Progenitor cell of endocrine pancreas (in vitro differentiated cells): Measurements from ENCODE around the gene BCL6B. TPM values are rescaled to one million over a fixed set of nuclear protein-coding genes. Genes with fewer than 3 reads are reported as not detected.
"Not testable (repeated sequence)": the region's sequence is repeated elsewhere in the genome, so short reads cannot be mapped to it uniquely, and the experiment has no call there.

Experiments
- DNase-seq: peaks from one replicate; pipeline ENCODE4 v3.0.0; 2021; ENCODE audit warnings: low spot score; ENCODE audit not compliant: unreplicated experiment
- H3K27ac Mint-ChIP-seq: 2 replicates; pipeline ENCODE4 v1.8.0; 2021; ENCODE audit warnings: mild to moderate bottlenecking, moderate library complexity, mixed read lengths
- H3K27me3 Mint-ChIP-seq: 2 replicates; pipeline ENCODE4 v1.8.0; 2021; ENCODE audit warnings: mixed read lengths
- H3K36me3 Mint-ChIP-seq: 2 replicates; pipeline ENCODE4 v1.8.0; 2022; ENCODE audit warnings: mixed read lengths; ENCODE audit not compliant: insufficient read depth
- H3K4me1 Mint-ChIP-seq: 2 replicates; pipeline ENCODE4 v1.8.0; 2021; ENCODE audit warnings: low read depth, mixed read lengths
- H3K4me3 Mint-ChIP-seq: 2 replicates; pipeline ENCODE4 v1.8.0; 2021; ENCODE audit warnings: low read depth, mild to moderate bottlenecking, moderate library complexity, mixed read lengths
- H3K9me3 Mint-ChIP-seq: 2 replicates; pipeline ENCODE4 v1.8.0; 2021; ENCODE audit warnings: low read depth, mixed read lengths
- long read RNA-seq: library from polyadenylated mRNA; unstranded; transcript quantifications from one replicate; pipeline ENCODE4 v2.0.0, GENCODE V29; 2020
- total RNA-seq: library from RNA; stranded (reverse); gene quantifications from 2 replicates; pipeline ENCODE4 v1.2.1, GENCODE V29; 2021
- TF ChIP-seq, protein P1 (sequence below): fragments of 200-600 bp; sonication (generic); IDR thresholded peaks from one replicate; pipeline ENCODE4 v1.5.0; 2021; ENCODE audit warnings: antibody characterized with exemption, mild to moderate bottlenecking; ENCODE audit not compliant: unreplicated experiment

BCL6B gene
- 0.09 TPM in 1 of 2 replicates, not detected in the other for total RNA-seq
- long read RNA-seq = 0 reads

DNA sequence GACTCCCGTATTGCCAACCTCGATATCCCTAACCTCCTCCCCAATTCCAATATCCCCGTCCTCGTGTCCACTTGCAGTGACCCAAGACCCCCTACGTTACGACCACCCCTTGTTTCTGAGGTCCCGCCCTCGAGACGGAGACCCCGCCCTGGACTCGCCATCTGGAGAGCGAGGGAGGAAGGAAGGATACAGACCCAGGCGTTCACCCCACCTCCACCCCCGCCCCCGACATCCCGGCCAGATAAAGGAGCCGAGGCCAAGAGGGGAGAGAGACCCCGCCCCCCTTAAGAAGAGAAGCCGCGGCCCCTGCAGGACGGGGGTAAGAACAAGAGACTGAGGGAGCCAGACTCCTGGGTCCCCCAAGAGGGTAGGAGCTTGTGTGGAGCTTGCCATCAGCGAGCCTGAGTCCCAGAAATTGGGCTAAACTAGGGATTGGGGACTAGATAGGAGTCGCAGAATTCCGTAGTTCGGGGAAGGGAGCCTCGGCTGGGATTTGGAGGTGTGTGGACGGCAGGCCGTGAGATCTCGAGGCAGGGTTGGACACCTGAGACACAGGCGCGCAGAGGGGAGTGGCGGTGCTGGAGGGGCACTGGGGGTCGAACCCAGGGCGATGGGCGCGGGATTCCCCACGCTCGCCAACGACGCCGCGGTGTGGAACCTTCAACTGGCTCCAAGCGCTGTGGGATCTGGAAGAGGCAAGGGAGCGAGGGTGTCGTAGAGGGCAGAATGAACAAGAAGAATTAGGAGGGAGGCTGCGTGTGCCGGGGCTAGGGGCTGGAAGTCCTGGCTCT lies at the start of gene BCL6B:
TSS of gene BCL6B (plus strand) at position 270 of the 791 bp plus-strand sequence. CDS start 622 bp downstream, outside the sequence.
- Mint-ChIP-seq H3K36me3 (no peaks in the 10 kb centered on the region), H3K27ac (no peak within 1 kb of the TSS), H3K4me1 (peaks cover 1% of the 10 kb centered on the region), H3K4me3 (no peak within 1 kb of the TSS), H3K9me3 (no peaks in the 10 kb centered on the region), H3K27me3 (peaks cover 60% of the 10 kb centered on the region)
- DNase-seq = no peak
- TF ChIP-seq, protein P1, sequence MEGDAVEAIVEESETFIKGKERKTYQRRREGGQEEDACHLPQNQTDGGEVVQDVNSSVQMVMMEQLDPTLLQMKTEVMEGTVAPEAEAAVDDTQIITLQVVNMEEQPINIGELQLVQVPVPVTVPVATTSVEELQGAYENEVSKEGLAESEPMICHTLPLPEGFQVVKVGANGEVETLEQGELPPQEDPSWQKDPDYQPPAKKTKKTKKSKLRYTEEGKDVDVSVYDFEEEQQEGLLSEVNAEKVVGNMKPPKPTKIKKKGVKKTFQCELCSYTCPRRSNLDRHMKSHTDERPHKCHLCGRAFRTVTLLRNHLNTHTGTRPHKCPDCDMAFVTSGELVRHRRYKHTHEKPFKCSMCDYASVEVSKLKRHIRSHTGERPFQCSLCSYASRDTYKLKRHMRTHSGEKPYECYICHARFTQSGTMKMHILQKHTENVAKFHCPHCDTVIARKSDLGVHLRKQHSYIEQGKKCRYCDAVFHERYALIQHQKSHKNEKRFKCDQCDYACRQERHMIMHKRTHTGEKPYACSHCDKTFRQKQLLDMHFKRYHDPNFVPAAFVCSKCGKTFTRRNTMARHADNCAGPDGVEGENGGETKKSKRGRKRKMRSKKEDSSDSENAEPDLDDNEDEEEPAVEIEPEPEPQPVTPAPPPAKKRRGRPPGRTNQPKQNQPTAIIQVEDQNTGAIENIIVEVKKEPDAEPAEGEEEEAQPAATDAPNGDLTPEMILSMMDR = no peak

DNA sequence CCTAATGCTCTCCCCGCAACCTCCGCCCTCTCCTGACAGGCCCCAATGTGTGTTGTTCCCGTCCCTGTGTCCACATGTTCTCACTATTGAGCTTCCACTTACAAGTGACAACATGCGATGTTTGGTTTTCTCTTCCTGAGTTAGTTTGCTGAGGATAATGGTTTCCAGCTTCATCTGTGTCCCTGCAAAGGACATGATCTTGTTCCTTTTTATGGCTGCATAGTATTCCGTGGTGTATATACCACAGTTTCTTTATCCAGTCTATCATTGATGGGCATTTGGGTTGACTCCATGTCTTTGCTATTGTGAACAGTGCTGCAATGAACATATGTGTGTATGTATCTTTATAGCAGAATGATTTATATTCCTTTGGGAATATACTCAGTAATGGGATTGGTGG lies 43.4 kb upstream of the BCL6B start:
- DNase-seq, H3K9me3 Mint-ChIP-seq, H3K4me3 Mint-ChIP-seq, H3K27me3 Mint-ChIP-seq, H3K27ac Mint-ChIP-seq, H3K36me3 Mint-ChIP-seq, H3K4me1 Mint-ChIP-seq: not testable (repeated sequence)

DNA sequence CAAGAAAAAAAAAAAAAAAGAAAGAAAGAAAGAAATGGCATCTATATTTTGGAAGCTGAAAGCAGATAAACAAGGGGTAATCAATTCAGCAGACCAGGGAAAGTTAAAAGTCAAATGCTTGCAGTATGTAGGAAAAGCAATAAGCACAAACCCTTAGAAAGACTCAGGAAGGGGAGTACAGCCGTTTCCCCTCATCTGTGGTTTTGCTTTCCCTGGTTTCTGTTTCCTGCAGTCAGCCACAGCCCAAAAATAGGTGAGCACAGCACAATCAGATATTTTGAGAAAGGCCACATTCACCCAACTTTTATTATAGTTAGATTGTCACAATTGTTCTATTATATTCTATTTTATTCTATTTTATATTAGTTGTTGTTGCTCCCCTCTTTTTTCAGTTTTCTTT lies 41.4 kb upstream of the BCL6B start:
- no peak for DNase-seq
- TF ChIP-seq, protein P1 = no peak
- no peaks in the 10 kb centered on the region for H3K9me3 Mint-ChIP-seq
- no peaks in the 10 kb centered on the region for H3K4me1 Mint-ChIP-seq
- peaks cover 6% of the 10 kb centered on the region for H3K27me3 Mint-ChIP-seq
- H3K36me3 Mint-ChIP-seq = no peaks in the 10 kb centered on the region
- H3K27ac Mint-ChIP-seq = no peak overlapping the region
- no peak overlapping the region for H3K4me3 Mint-ChIP-seq

- TF ChIP-seq, protein P1 = no peak
- Mint-ChIP-seq H3K9me3 (no peaks in the 10 kb centered on the region), H3K4me3 (no peak overlapping the region), H3K27ac (no peak overlapping the region), H3K4me1 (no peaks in the 10 kb centered on the region), H3K27me3 (no peaks in the 10 kb centered on the region), H3K36me3 (no peaks in the 10 kb centered on the region)
- DNase-seq = no peak
Observed at GRCh38 chr17:6985266-6985665, 37.6 kb upstream of the BCL6B start.

GRCh38 chr17:6986676-6987075 lies 36.2 kb upstream of the BCL6B start:
- DNase-seq = no peak
- H3K36me3 Mint-ChIP-seq = no peaks in the 10 kb centered on the region
- no peaks in the 10 kb centered on the region for H3K4me1 Mint-ChIP-seq
- no peaks in the 10 kb centered on the region for H3K27me3 Mint-ChIP-seq
- no peak overlapping the region for H3K4me3 Mint-ChIP-seq
- no peaks in the 10 kb centered on the region for H3K9me3 Mint-ChIP-seq
- H3K27ac Mint-ChIP-seq = no peak overlapping the region
- TF ChIP-seq, protein P1 = no peak

DNA sequence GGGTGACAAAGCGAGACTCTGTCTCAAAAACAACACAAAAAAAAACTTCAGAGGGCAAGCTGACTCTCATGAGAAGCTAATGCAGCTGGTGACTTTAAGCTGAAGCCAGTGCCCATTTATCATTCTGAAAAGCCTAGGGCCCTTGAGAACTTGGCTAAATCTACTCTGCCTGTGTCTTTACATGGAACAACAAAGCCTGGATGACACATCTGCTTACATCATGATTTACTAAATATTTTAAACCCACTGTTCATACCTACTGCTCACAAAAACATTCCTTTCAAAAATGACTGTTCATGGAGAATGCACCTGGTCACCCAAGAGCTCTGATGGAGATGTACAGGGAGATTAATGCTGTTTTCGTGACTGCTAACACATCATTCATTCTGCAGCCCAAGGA lies 33.1 kb upstream of the BCL6B start:
- TF ChIP-seq, protein P1 = no peak
- no peak for DNase-seq
- peaks cover 1% of the 10 kb centered on the region for H3K4me1 Mint-ChIP-seq
- no peak overlapping the region for H3K27ac Mint-ChIP-seq
- peaks cover 10% of the 10 kb centered on the region for H3K27me3 Mint-ChIP-seq
- no peak overlapping the region for H3K4me3 Mint-ChIP-seq
- no peaks in the 10 kb centered on the region for H3K36me3 Mint-ChIP-seq
- H3K9me3 Mint-ChIP-seq = no peaks in the 10 kb centered on the region

- not testable (repeated sequence) for DNase-seq, H3K4me3 Mint-ChIP-seq, H3K36me3 Mint-ChIP-seq, H3K4me1 Mint-ChIP-seq, H3K27ac Mint-ChIP-seq, H3K9me3 Mint-ChIP-seq
- H3K27me3 Mint-ChIP-seq = peaks cover 32% of the 10 kb centered on the region
Observed at GRCh38 chr17:6993613-6994056, 29.2 kb upstream of the BCL6B start.
